NCI-H1105 treated with DMSO at 0.1 percent for 48 hours (cell line): ENCODE results near the gene LRGUK.

Experiments used
- DNase-seq: peaks from one replicate; lab custom pipeline; 2025; lab: John Stamatoyannopoulos, UW

Gene LRGUK

DNA sequence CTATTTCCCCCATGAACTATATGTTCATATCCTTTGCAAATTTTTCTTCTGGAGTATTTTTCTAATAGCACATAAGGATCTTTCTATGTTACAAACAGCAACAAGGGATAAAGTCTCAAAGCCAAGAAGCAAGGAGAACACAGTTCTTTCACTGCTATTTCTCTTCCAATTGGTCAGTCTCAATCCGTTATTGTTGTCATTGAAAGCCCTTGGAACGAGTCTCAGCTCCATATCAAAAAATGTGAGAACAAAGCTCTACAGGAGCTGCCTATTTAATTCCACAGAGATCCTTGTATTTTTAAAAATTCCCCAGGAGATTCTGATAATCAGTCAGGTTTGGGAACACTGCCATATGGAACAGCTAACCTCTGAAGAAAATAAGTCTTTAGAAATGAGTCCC, 173.8 kb downstream of the LRGUK start:
- no peak for DNase-seq

DNA sequence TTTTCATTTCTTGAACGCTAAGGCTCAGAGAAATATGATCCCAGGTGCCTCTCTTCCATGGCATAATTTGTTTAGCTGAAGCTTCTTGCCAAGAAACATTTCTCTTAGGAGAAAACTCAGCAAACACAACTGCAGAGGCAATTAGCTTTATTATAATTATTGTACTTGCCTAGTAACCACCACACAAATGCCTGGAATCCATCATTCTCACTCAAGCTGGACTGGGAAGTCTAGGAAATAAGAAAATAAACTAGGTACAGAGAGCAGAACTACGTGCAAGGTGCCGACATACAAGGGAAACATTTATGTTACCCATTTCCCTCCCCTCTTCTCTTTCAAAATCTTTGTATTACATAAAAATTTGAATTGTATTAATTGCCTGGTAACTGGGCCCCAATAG, 174.5 kb downstream of the LRGUK start:
- DNase-seq: peak; percentile 73

DNA sequence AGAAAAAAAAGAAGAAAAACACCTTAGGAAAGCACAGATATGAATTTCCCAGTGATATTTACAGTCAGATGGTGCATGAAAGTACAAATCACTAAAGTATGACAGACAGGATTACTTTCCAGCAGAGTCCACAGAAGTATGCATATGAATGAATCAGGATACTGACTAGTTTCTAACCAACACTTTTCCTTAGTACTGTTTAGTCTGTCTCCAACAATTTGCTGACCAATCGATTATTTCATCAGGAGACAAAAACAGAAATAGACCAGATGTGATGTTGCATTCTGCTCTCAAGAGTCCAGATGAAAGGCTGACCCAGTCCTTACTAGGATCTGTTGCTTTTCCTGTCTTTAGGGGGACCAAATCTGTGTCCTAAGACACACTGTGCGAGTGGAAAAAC, 175.0 kb downstream of the LRGUK start:
- DNase-seq: no peak

DNA sequence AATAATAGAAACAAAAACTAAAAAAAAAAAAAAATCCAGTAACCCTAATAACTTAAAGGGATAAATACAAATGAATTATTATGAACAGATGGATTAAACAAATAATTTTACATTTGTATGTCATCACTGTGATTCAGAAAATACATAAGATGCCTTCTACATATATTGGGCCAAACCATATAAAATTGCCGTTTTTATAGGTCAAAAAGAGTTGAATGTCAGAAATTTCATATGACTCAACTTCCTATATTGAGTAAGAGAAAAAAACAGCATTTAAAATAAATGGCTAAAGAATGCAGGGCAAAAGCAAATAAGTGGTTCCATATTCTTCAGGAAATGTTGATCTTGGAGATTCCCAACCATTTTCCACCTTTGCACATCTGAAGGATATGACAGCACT, 180.2 kb downstream of the LRGUK start:
- DNase-seq: no peak

DNA sequence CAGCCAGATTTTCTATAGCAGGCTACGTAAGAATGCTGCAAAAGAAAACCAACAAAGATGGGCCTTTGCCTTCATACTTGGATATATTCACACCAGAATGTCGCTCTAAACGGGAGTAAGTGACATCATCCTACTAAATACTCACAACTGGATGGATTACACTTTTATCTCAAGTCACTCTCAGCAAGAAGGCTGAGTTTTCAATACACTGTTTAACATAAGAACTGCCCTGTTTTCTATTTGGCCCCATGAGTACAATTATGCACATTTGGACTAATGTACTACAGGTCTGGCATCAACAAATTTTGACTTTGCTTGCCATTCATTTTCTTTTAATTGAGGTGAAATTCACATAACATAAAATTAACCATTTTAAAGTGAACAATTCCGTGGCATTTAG, 181.4 kb downstream of the LRGUK start:
- no peak for DNase-seq

DNA sequence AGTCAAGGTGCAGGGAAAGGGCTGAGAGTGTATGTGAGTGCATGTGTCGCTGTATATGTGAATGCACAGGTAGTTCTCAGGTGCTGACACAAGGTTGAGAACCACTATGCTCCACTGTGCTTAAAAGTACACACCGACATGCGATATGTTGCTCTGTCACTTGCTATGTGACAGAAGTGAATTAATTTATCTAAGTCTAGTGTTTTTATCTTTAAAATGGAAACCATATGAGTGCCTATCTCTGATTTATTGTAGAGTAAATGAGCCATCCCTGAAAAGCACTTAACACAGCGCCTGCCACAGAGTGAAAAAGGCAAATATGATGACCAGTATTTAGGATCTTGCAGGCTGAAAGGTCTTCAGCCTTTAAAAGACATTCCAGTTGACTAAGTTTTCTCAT, 184.7 kb downstream of the LRGUK start:
- DNase-seq: no peak

DNA sequence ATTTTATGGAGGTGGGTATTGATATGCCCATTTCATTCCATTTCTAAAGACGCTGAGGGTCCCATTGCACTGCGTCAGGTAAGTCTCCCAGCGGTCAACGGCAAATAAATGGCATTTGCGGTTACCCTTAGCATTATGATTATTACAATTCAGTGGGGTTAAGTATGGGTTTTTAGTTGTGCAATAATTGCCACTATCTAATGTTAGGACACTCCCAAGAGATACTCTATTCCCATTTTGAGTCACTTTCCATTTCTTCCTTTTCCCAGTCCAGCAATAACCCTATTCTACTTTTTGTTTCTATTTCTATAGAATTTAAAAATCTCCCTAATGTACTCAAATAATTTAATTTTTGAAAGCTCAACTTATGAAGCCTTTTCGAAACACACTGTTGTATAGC, 185.6 kb downstream of the LRGUK start:
- DNase-seq: no peak

DNA sequence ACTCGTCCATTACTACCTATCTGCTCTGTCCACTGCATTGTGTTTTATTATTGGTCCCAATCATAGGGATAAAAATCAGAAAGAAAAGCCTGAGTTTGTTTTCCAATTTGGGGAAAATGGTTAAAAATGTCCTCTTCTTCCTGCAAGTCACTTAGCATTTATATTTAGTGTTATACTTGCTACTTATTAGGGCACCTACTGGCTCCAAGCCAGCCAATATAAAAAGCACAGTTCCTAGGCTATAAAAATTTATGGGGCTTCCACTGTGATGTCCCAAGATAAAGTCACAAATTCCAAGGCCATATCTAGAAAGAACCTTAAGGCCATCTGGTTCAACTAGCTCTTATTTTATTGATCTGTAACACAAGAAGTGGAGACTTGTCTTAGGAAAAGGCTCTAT, 186.4 kb downstream of the LRGUK start:
- no peak for DNase-seq
